CD4-positive, alpha-beta T cell treated with Interferon alpha-2 for 1 hour (primary cell): ENCODE measurements around the gene PDLIM7.

Experiments used
- DNase-seq, 2 donors: peaks; one replicate each; pipeline ENCODE4 v3.0.0-alpha.2; 2020 to 2022

PDLIM7 gene

DNA sequence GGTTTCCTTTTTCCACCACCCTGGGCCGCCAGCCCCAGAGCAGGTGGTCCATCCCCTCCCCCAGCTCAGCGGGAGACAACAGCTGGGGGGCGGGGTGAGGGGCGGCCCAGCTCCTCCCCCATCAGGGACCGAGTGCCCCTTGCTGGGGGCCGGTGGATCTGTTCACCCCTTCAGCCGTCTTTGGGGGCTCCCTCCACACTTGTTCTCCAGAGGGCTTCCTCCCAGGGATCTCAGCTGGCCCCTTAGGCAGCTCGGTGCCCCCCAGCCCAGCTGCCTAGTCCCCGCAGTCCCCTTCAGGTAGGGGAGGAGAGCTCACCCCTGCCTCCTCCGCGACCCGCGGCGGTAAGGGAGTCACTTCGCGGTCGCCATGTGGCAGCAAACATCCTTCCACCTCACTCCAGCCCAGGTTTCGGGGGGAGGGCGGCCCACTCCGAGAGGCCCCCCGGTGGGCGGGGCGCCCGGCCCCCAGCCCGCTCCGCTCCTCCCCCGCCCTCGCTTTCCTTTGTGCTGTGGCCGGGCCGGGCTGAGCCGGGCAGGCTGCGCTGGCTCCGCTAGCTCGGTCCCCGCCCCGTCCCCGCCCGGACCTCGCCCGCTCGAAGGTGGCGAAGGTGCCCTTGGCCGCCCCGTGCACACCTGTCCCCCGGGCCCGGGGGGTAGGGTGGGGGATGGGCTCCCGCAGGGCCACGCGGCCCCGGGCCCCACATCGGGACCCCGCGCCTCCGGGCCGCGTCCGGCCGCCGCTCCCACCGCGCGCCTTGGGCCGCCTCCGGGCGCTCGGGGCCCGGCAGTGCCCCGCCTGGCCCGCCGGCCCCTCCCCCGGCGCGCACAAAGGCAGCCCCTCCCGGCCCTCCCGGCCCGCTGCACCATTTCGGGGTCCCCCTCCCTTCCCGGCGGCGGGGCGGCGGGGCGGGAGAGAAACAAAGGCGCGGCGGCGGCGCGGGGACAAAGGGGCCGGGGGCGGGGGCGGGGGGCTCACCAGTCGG is 24.7 kb downstream of the PDLIM7 start:
- peak; percentile 57 to 68 for DNase-seq

DNA sequence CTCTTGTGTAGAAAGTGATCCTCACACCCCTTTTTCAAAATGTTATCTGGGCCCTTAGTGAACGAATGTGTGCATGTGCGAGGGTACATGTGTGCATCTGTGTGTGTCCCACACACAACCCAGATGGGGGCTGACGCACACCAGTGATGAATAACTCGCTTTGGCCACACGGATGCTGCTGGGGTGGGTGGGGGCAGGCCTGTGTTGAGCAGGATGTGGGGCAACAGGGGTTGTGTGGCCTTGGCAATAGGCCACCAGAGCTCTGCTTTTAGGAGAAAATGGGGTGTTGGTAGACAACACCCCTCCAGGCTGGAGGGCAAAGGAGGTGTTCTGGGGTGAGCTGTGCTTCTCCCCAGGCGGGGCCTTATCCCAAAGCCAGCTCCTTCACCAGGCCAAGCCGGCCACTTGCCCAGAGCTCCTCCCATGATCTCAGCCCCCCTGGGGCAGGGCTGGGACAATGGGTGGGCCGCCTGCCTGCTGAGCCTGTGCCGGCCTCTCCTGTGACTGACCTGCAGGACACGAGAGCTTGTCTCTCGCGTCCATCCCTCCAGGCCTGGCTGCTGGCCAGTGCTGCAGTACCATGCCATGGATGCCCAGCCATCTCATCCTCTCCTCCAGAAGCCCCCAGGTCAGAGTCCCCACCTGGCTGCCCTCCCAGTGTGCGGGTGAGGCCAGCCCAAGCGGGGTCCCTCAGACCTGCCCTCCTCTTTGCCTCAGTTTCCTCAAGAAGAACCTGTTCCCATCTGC is 25.6 kb downstream of the PDLIM7 start:
- DNase-seq: peak in 1 of 2 donors; percentile 24

DNA sequence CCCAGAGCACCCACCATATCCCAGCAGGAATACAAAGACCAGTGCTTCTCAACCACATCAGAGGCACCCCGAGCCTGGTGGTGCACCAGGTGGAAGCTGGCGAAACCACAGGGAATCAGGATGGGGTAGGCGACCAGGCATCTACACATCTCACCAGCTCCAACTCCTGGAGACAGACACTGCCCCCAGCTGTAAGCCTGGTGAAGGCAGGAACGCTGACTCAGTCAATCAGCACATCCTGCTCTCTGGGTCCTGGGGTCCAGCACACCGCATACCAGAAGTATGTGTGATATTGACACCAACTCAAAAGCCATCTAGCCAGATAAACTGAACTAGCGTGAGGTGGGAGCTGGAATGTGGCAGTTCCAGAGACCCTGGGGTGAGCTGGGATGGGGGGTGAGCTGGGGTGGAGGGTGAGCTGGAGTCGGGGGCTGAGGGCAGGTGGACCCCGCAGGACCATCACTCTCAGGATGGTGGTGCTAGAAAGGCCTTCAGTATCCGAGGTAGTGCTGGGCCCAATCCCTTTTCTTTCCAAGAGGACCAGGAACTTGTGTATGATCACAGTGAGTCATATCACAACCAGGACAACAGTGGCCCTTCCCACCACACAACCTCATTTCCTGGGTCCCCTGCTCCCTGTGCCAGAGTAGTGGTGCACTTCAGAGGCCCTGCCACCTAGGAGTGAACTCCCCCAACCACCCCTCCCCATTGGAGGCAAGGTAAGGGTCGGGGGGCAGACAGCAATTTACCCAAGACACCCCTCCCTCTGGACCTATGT is 26.5 kb downstream of the PDLIM7 start:
- no peak for DNase-seq

DNA sequence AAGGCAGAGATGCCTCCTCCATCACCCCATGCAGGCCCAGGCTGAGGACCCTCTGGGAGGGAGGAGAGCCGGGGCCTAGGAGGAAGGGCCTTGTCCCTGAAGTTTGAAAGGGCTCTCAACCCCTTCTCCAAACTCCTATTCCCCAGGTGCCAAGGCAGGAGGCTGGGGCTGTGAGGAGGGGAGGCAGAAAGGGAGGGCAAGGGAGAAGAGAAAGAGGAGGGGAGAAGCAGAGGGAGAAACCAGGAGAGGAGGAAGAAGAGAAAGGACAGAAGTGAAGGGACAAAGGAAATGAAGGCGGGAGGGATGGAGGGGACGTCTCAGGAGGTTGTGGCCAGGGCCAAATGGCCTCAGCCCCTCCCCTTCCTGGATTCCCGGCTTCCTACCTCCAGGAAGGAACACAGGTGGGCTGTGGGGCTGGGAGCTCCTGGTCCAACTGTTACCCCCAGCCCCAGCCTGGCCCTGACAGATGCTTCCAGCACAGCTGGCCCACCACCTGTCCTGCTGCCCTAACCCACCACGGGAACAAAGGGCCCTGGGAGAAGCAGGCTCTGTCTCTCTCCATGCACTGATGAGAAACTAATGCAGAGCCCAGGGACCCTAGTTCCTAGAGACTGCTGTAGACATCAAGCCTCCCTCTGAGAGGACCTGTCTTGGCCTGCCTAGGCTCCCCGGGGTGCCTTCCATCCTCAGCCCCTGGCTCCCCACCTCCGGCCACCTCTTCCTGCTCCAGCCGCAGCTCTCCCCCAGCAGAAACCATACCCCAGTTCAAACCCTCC is 27.5 kb downstream of the PDLIM7 start:
- DNase-seq: no peak

DNA sequence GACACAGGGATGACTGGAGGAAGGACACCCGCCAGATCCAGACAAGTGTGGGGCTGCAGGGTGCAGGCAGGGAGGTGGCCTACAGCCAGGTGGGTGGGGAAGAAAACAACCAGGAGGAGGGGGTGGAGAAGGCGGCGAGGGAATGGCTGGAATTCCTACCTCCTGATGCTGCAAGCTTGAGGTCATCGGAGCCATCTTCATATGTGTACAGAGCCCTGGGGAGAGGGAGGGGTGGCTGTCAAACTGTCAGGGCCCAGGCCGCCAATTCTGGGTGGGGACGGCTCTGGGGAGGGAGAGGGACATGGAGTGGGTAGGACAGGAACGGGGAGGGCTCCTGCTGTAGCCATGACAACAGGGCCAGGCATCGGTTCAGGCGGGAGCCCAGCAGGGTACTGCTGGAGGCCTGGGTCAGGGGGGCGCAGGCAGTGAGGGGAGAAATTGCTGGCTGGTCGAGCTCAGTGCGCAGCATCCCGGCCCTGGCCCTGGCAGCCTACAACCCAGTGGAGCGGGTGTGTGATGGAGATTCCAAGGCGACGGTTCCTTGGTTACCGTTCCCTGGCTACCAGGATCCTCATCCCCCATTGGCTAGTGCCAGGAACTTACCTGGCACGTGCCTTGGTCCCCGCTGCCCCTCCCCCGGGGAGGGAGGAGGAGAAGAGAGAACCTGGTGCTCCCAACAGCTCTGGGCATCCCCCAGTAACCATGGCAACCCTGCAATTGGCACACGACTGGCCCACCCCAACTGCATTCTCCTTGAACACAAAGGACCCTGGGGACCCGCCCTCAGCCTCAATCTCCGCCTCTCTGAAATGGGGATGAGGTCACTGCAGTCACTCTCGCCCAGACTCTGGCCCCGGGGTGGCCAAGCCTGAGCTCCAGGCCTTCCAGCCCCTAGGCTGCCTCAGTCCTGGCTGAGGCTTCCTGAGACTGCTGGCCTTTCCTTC is 28.4 kb downstream of the PDLIM7 start:
- DNase-seq: no peak

DNA sequence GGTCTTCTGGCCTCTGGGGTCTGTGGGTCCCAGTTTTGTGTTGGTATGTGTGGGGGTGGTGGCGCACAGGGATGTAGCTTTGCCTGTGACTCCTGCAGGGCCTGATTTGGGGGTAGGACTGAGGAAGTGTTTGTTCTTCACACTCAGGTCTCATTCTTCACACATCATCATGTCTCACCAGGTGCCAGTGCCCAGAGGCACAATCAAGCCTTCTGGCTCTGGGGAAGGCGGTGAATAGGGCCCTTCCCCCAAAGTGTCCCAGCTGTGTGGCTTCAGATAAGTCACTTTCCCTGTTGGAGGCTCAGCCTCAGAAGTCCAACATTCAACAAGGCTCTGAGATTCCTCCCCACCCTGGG is 29.1 kb downstream of the PDLIM7 start:
- DNase-seq: no peak

DNA sequence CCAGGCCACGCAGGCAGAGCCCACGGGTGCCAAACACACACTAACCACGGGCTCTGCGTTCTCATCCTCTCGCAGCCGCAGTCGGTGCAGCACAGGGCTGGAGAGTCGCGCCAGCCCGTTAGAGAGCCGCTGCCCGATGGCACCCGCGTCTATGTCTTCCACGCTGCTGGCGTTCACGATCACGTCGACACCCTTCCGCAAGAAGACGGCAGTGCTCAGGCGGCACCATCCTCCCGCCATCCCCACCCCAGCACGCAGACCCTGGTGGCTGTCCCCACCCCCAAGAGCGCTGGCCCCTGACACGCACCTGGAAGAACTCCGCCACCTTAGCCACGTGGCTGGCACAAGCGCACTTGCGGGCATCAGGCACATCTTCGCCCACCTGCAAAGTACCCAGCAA is 30.0 kb downstream of the PDLIM7 start:
- no peak for DNase-seq

DNA sequence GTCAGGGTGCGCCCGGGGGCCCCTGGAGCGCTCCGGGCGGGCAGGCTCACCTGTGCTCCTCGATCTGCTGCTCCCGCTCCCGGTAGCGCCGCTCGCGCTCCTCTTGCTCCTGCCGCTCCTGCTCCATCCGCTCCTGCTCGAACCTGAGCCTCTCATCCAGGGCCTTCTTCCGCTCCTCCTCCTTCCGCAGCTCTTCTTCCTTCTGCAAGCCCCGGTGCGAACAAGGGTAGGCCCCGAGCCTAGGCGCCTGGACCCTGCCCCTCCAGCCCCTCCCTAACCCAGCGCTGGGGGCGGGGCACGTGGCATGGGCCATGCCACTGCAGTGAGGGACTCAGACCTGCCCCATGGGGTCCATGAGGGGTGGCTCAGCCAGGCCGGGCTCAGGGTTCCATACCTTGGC is 30.5 kb downstream of the PDLIM7 start:
- DNase-seq: no peak

DNA sequence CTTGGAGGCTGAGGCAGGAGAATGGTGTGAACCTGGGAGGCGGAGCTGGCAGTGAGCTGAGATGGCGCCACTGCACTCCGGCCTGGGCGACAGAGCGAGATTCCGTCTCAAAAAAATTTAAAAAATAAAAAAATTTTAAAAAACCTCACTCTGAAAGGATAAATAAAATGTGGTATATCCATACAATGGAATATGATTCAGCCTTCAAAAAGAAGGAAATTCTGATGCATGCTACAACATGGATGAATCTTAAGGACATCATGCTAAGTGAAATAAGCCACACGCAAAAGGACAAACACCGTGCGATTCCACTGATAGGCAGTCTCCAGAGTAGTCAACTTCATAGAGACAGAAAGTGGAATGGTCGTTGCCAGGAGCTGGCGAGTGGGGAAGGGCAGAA is 32.4 kb downstream of the PDLIM7 start:
- no peak for DNase-seq

DNA sequence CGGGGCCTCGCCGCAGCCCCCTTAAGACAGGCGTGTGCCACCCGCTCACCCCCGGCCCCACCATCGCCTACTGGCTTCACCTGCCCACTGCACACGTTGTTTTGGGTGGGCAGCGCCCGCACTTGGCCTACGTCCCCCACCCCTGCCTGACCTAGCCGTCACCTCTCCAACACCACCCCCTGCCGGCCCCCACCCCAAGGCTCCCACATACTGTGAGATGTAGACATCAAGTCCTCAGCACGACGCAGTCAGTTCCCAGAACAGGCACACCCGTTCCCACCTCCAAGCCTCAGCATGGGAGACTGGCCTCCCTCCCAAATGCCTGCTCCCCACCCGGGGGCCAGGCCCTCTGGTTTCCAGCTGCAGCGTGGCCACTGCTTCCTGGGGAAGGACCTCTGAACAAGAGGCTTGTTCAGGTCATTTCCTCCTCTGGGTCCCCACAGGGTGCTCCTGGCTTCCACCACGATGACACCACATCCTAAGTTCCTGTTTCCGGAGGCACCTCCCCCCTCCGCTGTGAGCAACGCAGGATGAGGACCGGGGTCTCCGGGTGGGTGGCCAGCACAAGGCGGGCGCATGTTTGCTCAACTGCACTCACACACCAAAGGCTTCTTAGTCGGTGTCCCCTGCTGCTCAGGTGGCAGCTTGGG is 35.3 kb downstream of the PDLIM7 start:
- DNase-seq: peak in 1 of 2 donors; percentile 42

DNA sequence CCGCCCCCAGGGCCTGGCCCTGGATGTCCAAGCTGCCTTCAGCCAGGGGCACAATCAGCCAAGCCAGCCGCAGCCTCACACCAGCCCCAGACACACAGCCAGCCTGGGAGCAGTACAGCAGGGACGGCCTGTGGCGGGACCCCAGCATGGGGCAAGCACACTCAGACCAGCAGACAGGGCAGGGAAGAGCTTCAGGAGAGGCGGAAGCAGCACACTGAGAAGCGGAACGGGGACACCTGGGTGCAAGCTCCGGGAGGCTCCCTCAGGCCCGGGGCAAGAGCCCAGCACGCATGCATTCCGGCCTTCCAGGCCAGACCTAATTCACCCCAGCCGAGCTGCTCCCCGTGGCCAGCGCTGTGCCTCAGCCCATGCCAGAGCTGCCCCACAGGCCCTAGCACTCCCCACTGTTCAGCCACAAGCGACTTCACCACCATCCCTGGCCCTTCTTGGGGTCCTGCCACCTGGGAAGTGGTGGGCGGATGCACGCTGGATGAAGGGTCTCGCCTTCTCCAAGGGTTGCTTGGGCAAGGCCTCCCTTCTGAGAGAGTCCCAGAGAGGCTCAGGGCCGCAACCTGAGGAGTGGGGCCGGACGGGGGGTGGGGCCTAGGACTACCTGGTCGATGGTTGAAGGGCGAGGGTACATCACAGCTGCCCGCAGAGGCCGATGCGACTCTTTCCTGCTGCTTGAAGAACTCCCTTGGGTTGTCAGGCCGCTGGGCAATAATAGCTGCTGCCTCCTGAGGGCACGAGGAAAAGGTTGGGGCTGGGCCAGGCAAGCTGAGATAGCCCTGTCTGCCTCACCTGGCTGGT is 37.4 kb downstream of the PDLIM7 start:
- DNase-seq: no peak

DNA sequence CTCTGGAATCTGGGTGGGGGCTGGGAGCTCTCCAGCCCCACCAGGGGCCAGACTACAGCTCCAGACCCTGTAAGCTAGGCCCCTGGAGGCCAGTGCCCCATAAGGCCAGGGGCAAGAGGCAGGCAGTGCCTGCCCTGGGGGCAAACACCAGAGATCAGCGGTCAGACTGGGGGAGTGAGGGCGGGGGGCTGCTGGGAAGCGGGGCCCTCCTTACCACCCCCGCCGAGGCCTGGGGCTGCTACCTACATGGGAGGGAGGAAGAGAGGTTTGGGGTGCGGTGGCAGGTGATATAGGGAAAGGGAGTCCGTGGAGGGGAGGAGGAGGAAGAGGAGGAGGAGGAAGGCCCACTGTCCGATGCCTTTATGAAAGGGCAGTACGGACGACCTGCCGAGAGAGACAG is 38.0 kb downstream of the PDLIM7 start:
- DNase-seq: no peak

DNA sequence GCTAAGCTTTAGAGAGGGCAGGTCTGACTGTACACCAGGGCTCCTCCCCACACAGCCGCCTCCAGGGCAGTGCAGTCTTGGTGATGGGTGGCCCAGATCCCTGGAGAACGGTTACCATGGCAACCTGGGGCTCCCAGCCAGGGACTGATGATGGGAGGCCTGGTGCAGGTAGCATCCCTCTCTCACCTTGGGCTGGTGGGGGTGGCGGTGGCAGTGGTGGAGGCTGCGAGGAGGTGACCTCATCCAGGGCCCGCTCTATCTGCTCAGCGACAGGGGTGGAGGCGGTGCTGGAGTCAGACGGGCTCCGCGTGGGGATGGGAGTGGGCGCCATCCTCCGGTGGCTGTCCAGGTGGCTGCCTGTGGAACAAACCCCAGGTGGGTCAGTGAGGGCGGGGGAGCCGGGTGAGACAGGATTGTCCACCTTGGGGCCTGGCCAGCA is 38.5 kb downstream of the PDLIM7 start:
- no peak for DNase-seq

DNA sequence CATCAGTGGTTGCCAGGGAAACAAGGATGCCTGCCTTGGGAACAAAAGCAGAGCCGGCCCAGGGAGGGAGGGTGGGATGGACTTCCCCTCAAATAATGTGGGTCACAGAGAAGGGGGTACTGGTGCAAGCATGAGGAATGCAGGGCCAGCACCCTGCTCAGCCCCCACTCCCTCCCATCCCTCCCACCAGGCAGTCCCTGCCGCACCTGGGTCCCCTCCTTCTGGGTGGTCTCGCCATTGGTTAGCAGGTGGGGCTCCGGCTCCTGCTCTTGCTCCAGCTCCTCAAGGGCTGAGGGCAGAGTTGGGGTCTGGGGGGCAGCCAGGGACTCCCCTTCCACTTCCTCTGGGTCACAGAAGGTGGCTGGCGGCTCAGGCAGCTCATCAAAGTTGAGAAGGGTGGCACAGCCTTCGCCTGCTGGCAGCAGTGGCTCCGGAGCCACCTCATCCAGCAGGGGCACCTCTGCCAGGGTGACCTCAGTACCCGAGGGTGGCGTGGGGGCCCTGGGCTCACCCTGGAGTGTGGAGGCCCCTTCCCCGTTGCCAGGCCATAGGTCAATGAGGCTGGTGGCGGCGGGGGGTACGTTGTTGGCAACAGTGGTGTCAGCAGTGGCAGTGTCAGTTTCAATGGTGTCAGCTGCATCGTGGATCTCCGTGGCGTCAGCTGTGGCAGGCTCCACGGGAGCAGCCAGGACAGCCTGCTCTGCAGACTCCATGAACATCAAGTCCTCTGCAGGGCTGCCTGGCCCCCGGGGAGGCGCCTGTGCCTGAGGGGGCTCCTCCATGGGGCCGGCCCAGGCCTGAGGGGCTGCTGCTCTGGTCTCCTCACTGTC is 39.3 kb downstream of the PDLIM7 start:
- DNase-seq: no peak

DNA sequence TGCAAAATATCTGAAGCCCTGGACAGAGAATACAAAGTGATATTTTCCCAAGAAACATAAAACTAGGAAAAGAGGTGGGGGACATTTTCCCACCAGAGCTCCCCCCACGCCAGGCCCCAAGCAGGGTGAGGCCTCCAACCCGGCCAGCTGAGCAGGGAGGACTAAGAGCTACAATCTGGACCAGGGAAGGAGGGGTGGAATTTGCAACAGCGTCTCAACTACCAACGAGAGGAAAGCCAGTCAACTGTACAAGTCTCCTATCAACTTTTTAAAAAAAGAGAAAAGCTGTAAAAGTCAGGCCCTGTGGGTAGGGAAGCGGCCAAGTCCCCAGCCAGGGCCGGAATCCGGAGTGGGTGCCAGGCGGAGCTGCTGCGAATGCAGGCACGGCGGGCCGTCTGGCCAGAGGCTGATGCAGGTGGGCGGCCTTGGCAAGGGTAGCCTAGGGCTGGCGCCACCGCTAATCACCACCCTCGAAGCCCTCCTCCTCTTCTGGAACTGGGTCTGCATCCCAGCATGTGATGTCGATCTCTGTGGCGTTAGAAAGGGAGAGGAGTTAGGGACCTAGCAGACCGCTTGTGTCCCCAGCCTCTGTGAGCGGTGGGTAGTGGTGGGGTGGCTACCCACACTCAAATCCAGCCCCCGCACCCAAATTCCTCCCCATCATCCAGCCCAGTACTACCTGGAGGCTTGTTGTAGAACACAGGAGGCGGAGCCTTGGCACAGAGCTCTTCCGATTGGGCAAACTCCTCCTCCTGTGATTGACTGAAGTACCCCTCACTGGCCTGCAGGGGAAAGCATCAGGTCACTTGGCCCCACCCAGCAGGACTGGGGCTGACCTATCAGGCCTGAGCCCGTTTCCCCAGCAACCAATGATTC is 40.2 kb downstream of the PDLIM7 start:
- peak; percentile 79 to 86 for DNase-seq

DNA sequence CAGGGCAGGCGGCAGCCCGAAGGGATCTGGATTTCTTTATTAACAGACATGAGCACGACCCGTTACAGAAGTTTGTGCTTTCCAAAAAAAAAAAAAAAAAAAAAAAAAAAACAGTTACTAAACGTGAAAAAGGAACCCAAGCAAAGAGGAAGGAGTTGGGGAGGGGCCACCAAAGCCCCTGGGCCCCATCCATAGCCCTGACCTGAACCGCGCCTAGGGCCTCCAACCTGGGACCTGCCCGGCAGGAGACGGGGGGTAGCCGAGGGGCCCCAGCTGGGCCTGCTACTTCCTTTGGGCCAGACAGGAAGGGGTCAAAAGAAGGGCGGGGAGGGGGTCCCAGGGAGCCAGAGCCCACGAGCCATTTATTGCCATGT is 40.8 kb downstream of the PDLIM7 start:
- no peak for DNase-seq

DNA sequence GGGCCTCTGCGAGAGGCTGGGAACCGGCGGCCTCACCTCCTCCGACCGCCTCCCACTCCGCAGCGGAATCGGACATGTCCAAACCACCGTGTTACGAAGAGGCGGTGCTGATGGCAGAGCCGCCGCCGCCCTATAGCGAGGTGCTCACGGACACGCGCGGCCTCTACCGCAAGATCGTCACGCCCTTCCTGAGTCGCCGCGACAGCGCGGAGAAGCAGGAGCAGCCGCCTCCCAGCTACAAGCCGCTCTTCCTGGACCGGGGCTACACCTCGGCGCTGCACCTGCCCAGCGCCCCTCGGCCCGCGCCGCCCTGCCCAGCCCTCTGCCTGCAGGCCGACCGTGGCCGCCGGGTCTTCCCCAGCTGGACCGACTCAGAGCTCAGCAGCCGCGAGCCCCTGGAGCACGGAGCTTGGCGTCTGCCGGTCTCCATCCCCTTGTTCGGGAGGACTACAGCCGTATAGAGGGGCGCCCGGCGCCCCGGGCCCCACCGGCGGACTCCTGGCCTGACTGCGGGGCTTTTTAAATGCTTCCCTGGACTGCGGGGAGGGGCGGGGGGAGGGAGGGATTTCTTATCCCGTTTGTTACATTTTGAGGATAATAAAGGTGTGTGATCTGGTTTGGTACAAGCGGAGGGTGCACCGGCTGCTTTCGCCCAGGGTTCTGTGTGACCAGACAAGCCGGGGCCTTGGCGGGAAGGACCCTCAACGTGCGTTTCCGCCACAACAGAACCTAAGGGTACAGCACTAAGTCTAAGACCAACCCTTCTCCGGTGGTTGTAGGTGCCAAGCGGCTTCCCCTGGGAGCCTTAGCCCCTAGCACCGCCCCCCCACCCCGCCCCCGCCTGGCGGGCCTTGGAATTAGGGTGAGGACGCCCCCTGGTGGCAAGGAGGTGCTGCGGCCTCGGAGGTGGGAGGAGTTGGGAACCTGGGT is 41.5 kb downstream of the PDLIM7 start:
- DNase-seq: peak; percentile 91 to 94
